Nephron (organoid): ENCODE data around the gene CDKN2AIP.
A peak's percentile ranks its signal among the peaks of the same experiment; 100 is the strongest.

Experiments
- H3K27ac Mint-ChIP-seq, 3 experiments: 2 replicates each; pipeline ENCODE4 v1.8.0; 2020; ENCODE audit warnings: mixed read lengths in 3 of 3, mild to moderate bottlenecking in 2 of 3, moderate library complexity in 1 of 3
- H3K27me3 Mint-ChIP-seq: 2 replicates; pipeline ENCODE4 v1.8.0; 2021; ENCODE audit warnings: low read depth, mild to moderate bottlenecking, moderate library complexity, mixed read lengths
- H3K36me3 Mint-ChIP-seq: 2 replicates; pipeline ENCODE4 v1.8.0; 2020; ENCODE audit warnings: low read depth, mixed read lengths
- H3K4me1 Mint-ChIP-seq: 2 replicates; pipeline ENCODE4 v1.8.0; 2020; ENCODE audit warnings: mixed read lengths
- H3K4me3 Mint-ChIP-seq, 3 experiments: 2 replicates each; pipeline ENCODE4 v1.8.0; 2020; ENCODE audit warnings: mild to moderate bottlenecking in 3 of 3, mixed read lengths in 3 of 3, moderate library complexity in 2 of 3
- H3K9me3 Mint-ChIP-seq: 2 replicates; pipeline ENCODE4 v1.8.0; 2020; ENCODE audit warnings: mixed read lengths
- TF ChIP-seq, protein P1 (sequence below), 3 experiments: fragments of 200-600 bp; sonication (generic); IDR thresholded peaks; one replicate each; pipeline ENCODE4 v1.5.0; 2021; ENCODE audit warnings: antibody characterized with exemption in 3 of 3; ENCODE audit not compliant: unreplicated experiment in 3 of 3

Gene CDKN2AIP

DNA sequence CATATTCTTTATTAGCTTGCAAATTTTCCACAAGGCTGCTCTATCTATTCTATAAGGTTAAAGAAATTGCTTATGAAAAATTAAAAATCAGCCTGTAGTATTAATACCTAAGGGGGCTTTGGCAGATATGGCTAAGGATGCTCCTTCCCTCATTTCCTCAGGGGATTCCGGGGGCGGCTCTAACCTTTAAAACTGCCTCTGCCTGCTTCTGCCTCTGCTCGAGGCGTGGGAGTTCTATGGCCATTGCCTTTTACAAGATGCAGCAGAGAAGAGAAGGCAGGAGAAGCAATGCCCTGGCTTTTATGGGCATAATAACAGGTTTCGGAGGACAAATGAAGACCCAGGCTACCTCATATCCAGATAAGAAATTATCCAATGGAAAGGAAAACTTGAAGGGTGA is 8.6 kb upstream of the CDKN2AIP start:
- TF ChIP-seq, protein P1, sequence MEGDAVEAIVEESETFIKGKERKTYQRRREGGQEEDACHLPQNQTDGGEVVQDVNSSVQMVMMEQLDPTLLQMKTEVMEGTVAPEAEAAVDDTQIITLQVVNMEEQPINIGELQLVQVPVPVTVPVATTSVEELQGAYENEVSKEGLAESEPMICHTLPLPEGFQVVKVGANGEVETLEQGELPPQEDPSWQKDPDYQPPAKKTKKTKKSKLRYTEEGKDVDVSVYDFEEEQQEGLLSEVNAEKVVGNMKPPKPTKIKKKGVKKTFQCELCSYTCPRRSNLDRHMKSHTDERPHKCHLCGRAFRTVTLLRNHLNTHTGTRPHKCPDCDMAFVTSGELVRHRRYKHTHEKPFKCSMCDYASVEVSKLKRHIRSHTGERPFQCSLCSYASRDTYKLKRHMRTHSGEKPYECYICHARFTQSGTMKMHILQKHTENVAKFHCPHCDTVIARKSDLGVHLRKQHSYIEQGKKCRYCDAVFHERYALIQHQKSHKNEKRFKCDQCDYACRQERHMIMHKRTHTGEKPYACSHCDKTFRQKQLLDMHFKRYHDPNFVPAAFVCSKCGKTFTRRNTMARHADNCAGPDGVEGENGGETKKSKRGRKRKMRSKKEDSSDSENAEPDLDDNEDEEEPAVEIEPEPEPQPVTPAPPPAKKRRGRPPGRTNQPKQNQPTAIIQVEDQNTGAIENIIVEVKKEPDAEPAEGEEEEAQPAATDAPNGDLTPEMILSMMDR (IDR thresholded peaks at IDR 0.05; ENCODE audit: unreplicated experiment in 3 of 3): no peak
- peaks cover 2% of the 10 kb centered on the region for H3K27me3 Mint-ChIP-seq
- H3K4me1 Mint-ChIP-seq: no peaks in the 10 kb centered on the region

DNA sequence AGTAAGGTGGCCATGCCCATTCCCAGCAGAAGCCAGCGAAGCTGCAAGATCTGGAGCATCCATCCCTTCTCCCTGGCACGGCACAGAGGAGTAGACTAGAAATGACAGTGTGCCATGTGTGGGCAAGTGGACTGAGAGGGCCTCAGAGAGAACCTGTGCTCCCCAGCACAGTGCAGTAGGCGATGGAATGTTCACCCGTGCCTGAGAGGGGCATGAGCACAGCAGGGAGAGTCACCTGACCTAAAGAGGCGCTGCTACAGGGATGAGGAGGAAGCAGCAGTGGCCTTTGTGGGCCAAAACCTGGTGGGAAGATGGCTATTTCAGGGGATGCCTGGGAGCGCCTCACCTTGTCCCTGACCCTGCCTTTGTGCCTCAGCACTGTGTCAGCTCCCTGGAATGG is 8.0 kb upstream of the CDKN2AIP start:
- H3K27me3 Mint-ChIP-seq: peaks cover 4% of the 10 kb centered on the region
- no peaks in the 10 kb centered on the region for H3K9me3 Mint-ChIP-seq
- H3K4me1 Mint-ChIP-seq: no peaks in the 10 kb centered on the region
- no peak overlapping the region for H3K27ac Mint-ChIP-seq
- H3K36me3 Mint-ChIP-seq: peaks cover 3% of the 10 kb centered on the region
- TF ChIP-seq, protein P1 (IDR thresholded peaks at IDR 0.05; ENCODE audit: unreplicated experiment in 3 of 3): no peak
- H3K4me3 Mint-ChIP-seq: no peak overlapping the region

More for the DNA sequence above, 8.6 kb upstream of the CDKN2AIP start:
- Mint-ChIP-seq H3K9me3 (no peaks in the 10 kb centered on the region), H3K4me3 (no peak overlapping the region), H3K27ac (no peak overlapping the region), H3K36me3 (peaks cover 3% of the 10 kb centered on the region)

DNA sequence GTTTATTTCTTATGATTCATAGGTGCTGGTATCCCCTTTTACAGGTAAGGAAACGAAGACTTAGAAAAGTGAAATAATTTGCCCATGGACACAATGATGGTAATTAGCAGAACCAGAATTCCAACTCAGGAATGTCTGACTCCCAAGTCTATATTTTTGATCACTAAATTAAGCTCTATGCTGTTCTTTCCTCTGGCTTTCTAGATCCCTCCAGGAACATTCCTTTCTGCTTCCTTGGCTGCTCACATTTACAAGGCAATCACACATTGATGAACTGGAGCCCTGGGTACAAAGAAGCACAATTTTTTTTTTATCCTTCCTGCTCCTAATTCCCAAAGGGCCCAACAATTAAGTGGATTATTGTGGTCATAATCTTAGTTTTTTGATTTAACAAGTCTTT is 7.0 kb upstream of the CDKN2AIP start:
- TF ChIP-seq, protein P1 (IDR thresholded peaks at IDR 0.05; ENCODE audit: unreplicated experiment in 3 of 3): no peak
- peak overlapping the region in 1 of 3 experiments; percentile 66 for H3K27ac Mint-ChIP-seq
- peaks cover 3% of the 10 kb centered on the region for H3K36me3 Mint-ChIP-seq
- H3K4me3 Mint-ChIP-seq: no peak overlapping the region
- peaks cover 4% of the 10 kb centered on the region for H3K27me3 Mint-ChIP-seq
- H3K4me1 Mint-ChIP-seq: no peaks in the 10 kb centered on the region
- H3K9me3 Mint-ChIP-seq: no peaks in the 10 kb centered on the region

DNA sequence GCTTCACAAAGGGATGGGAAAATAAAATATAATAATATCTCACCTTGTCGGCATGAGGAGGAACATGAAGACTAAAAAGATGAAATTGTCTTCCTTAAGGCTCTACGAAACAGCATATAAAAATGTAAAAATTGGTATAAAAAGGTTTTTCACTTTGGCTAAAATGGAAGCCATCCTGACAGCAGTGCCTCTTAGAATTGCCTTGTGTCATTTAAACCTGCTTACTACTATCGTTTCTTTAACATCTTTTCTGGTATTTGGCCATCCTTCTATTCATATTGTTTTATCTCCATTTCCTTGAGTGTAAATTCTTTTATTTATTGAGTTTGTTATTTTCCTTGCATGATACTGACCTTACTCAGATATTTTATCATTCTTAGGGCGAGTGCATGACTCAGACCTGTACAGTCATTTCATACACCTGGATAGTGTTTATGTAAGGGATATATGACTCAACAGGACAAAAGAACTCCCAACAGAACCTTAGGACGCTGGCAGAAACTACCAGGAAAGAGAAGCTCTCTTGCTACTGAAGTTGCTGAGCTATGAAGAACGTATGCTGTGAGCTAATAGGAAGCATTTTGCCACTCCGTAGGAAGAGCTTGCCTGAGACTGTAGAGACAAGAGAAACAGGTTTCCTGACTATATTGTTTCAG is 5.8 kb upstream of the CDKN2AIP start:
- H3K9me3 Mint-ChIP-seq: no peaks in the 10 kb centered on the region
- H3K27ac Mint-ChIP-seq: peak overlapping the region; percentile 22 to 82 (median 79)
- TF ChIP-seq, protein P1 (IDR thresholded peaks at IDR 0.05; ENCODE audit: unreplicated experiment in 3 of 3): no peak
- peaks cover 4% of the 10 kb centered on the region for H3K27me3 Mint-ChIP-seq
- peaks cover 3% of the 10 kb centered on the region for H3K36me3 Mint-ChIP-seq
- no peak overlapping the region for H3K4me3 Mint-ChIP-seq
- H3K4me1 Mint-ChIP-seq: peaks cover 6% of the 10 kb centered on the region

DNA sequence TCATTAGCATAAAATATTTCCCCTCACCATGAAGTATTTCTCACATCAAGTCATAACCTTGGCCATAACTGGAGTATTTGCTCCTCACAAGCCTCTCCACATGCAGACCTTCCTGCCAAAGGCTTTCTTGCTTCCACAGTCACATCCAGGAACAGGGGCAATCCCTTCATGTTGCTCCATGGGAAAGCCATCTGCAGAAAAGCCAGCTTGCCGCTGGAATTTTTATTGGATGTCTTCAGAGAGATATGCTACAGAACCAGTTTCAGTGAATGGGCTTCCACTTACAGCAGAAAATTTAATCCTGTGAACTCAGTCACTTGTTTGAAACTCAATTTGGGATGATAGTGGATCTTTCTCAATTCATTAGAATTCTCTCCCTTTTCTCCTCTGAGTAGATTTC is 3.2 kb upstream of the CDKN2AIP start:
- H3K27me3 Mint-ChIP-seq: peaks cover 4% of the 10 kb centered on the region
- peak overlapping the region in 1 of 3 experiments; percentile 74 for H3K4me3 Mint-ChIP-seq
- H3K27ac Mint-ChIP-seq: peak overlapping the region in 2 of 3 experiments; percentile 68 to 90
- H3K36me3 Mint-ChIP-seq: peaks cover 12% of the 10 kb centered on the region
- no peaks in the 10 kb centered on the region for H3K9me3 Mint-ChIP-seq
- TF ChIP-seq, protein P1 (IDR thresholded peaks at IDR 0.05; ENCODE audit: unreplicated experiment in 3 of 3): no peak
- peaks cover 19% of the 10 kb centered on the region for H3K4me1 Mint-ChIP-seq

DNA sequence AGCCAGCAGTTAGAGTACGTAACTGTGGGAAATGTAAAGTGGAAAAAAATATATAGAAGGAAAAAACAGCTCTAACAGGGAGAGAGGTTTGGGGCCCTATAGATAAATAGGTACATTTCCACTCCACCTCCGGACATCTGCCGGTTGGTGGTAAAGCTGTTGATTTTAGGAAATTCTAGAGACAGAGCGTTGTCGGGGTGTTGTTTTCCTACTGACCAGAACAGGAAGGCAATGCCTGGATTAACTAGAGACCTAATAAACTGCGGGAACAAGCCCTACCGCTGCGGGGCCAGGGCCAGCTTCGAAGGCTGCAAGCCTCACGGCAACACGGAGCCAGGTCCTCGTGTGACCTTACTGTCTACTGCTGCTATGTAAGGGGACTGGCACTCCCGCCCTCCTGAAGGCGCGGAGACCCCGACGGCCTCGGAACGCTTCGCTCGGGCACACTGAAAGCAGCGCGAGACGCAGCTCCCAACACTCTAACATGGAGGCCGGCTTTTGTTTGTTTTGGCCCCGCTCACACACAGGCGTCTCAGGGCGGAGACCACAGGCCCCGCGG is 702 bp upstream of the CDKN2AIP start:
- Mint-ChIP-seq H3K4me1 (peaks cover 31% of the 10 kb centered on the region), H3K27me3 (peaks cover 4% of the 10 kb centered on the region), H3K36me3 (peaks cover 33% of the 10 kb centered on the region), H3K4me3 (peak overlapping the region; percentile 98 to 100 (median 99)), H3K27ac (peak overlapping the region; percentile 99 to 100 (median 100)), H3K9me3 (no peaks in the 10 kb centered on the region)
- TF ChIP-seq, protein P1 (IDR thresholded peaks at IDR 0.05; ENCODE audit: unreplicated experiment in 3 of 3): peak in 1 of 3 experiments; percentile 11
